H1 (cell line): ENCODE data around the gene CD164. TPM values are rescaled to one million over a fixed set of nuclear protein-coding genes. Genes with fewer than 3 reads are reported as not detected.

Experiments
- CTCF ChIA-PET: fragments of 300-600 bp; sonication (Branson Sonifier 250); formaldehyde crosslinking; loops from one replicate; lab custom pipeline; 2021; ENCODE audit not compliant: partially characterized antibody; lab: Charles Lee
- POLR2A ChIA-PET: fragments of 300-600 bp; sonication (Branson Sonifier 250); formaldehyde crosslinking; loops from one replicate; lab custom pipeline; 2021; ENCODE audit warnings: inconsistent platforms; ENCODE audit not compliant: partially characterized antibody; lab: Charles Lee
- DNase-seq, 2 experiments: peaks; one replicate each; pipeline versions ENCODE4 v3.0.0 to v3.0.0-alpha.2; 2010 to 2022; ENCODE audit warnings: low spot score in 2 of 2, low read depth in 1 of 2, mixed read lengths in 1 of 2
- FAIRE-seq: peaks from 2 replicates; lab custom pipeline; 2011; peaks lifted over from hg19 to GRCh38; lab: Jason Lieb, UNC
- H2AFZ ChIP-seq: 2 replicates; pipeline ENCODE4 v1.8.1; 2012; ENCODE audit warnings: low read length, inconsistent platforms
- H2AK5ac ChIP-seq: 2 replicates; pipeline ENCODE4 v1.6.1; 2013; ENCODE audit warnings: low read depth, low read length
- H2BK120ac ChIP-seq: replicated peaks from 2 replicates; pipeline ENCODE3; 2013; ENCODE audit warnings: low read depth, low read length, inconsistent platforms
- H2BK12ac ChIP-seq: 2 replicates; pipeline ENCODE4 v1.6.1; 2013; ENCODE audit warnings: low read depth, low read length
- H2BK15ac ChIP-seq: 2 replicates; pipeline ENCODE4 v1.6.1; 2013; ENCODE audit warnings: low read length
- H2BK20ac ChIP-seq: 2 replicates; pipeline ENCODE4 v1.6.1; 2013; ENCODE audit warnings: low read length
- H2BK5ac ChIP-seq: 2 replicates; pipeline ENCODE4 v1.6.1; 2013; ENCODE audit warnings: low read depth, low read length
- H3K14ac ChIP-seq: 2 replicates; pipeline ENCODE4 v1.6.1; 2013; ENCODE audit warnings: inconsistent platforms; ENCODE audit not compliant: insufficient read length
- H3K18ac ChIP-seq: 2 replicates; pipeline ENCODE4 v1.6.1; 2013; ENCODE audit warnings: low read length; ENCODE audit errors: extremely low read depth
- H3K23ac ChIP-seq: 2 replicates; pipeline ENCODE4 v1.6.1; 2013; ENCODE audit warnings: inconsistent platforms; ENCODE audit not compliant: insufficient read length
- H3K23me2 ChIP-seq: 2 replicates; pipeline ENCODE4 v1.6.1; 2013; ENCODE audit warnings: low read depth, low read length
- H3K27ac ChIP-seq: 2 replicates; pipeline ENCODE4 v1.6.1; 2011; ENCODE audit warnings: low read depth, low read length, inconsistent platforms
- H3K27me3 ChIP-seq, 4 experiments: replicated peaks in 1 of 4; 1 replicate in 1 of 4; 2 replicates in 3 of 4; pipeline versions ENCODE4 v1.6.1 to v1.8.1; 2011 to 2013; ENCODE audit warnings: low read length in 3 of 4, mild to moderate bottlenecking in 3 of 4, inconsistent platforms in 2 of 4, mixed read lengths in 2 of 4, moderate library complexity in 1 of 4; ENCODE audit not compliant: control insufficient read depth in 3 of 4, insufficient read depth in 3 of 4; ENCODE audit errors: extremely low read depth in 1 of 4
- H3K36me3 ChIP-seq, 4 experiments: 2 replicates each; pipeline versions ENCODE4 v1.6.1 to v1.8.1; 2011 to 2013; ENCODE audit warnings: mild to moderate bottlenecking in 4 of 4, low read length in 3 of 4, moderate library complexity in 2 of 4, control low read depth in 1 of 4, inconsistent platforms in 1 of 4; ENCODE audit not compliant: insufficient read depth in 4 of 4, control insufficient read depth in 2 of 4
- H3K4ac ChIP-seq: replicated peaks from 2 replicates; pipeline ENCODE3; 2013; ENCODE audit warnings: low read length, low read depth, mixed read lengths, inconsistent platforms; ENCODE audit not compliant: insufficient read length
- H3K4me1 ChIP-seq, 4 experiments: replicated peaks in 1 of 4; 1 replicate in 1 of 4; 2 replicates in 3 of 4; pipeline versions ENCODE4 v1.6.1 to v1.8.1; 2011 to 2013; ENCODE audit warnings: low read length in 3 of 4, inconsistent platforms in 2 of 4, mixed read lengths in 1 of 4; ENCODE audit not compliant: insufficient read depth in 4 of 4, control insufficient read depth in 3 of 4
- H3K4me2 ChIP-seq, 2 experiments: 2 replicates each; pipeline versions ENCODE4 v1.6.1 to v1.8.1; 2011 to 2013; ENCODE audit warnings: low read depth in 2 of 2, low read length in 2 of 2, control low read depth in 1 of 2, inconsistent platforms in 1 of 2, mild to moderate bottlenecking in 1 of 2; ENCODE audit not compliant: insufficient read depth in 1 of 2
- H3K4me3 ChIP-seq, 4 experiments: fragments of 200-600, 300-600 bp in 1 of 4; sonication (generic), shearing (Covaris generic), sonication (Bioruptor Twin) in 1 of 4; 2 replicates each; pipeline versions ENCODE4 v1.5.1 to v1.8.1; 2011 to 2016; ENCODE audit warnings: low read length in 4 of 4, low read depth in 3 of 4, control low read depth in 2 of 4, inconsistent platforms in 2 of 4, mild to moderate bottlenecking in 2 of 4, mixed read lengths in 1 of 4, moderate library complexity in 1 of 4; ENCODE audit not compliant: insufficient read depth in 2 of 4; ENCODE audit errors: extremely low read depth in 1 of 4
- H3K56ac ChIP-seq: replicated peaks from 2 replicates; pipeline ENCODE3; 2013; ENCODE audit warnings: low read depth, mild to moderate bottlenecking, mixed read lengths, low read length, inconsistent platforms; ENCODE audit not compliant: insufficient read length
- H3K79me1 ChIP-seq: 2 replicates; pipeline ENCODE4 v1.6.1; 2013; ENCODE audit warnings: low read depth, low read length, control low read depth
- H3K79me2 ChIP-seq, 2 experiments: 2 replicates each; pipeline versions ENCODE4 v1.6.1 to v1.8.1; 2012 to 2013; ENCODE audit warnings: low read length in 2 of 2, mild to moderate bottlenecking in 2 of 2, inconsistent platforms in 1 of 2; ENCODE audit not compliant: insufficient read depth in 2 of 2, control insufficient read depth in 1 of 2
- H3K9ac ChIP-seq, 4 experiments: replicated peaks in 1 of 4; 1 replicate in 1 of 4; 2 replicates in 3 of 4; pipeline versions ENCODE4 v1.6.1 to v1.8.1; 2011 to 2013; ENCODE audit warnings: low read depth in 3 of 4, low read length in 3 of 4, control low read depth in 2 of 4, mild to moderate bottlenecking in 2 of 4, moderate library complexity in 2 of 4, inconsistent platforms in 1 of 4; ENCODE audit errors: extremely low read depth in 1 of 4
- H3K9me3 ChIP-seq, 2 experiments: 2 replicates each; pipeline versions ENCODE4 v1.6.1 to v1.8.1; 2012 to 2013; ENCODE audit warnings: mild to moderate bottlenecking in 2 of 2, moderate library complexity in 2 of 2, control low read depth in 1 of 2, inconsistent platforms in 1 of 2, low read depth in 1 of 2, low read length in 1 of 2, mixed read lengths in 1 of 2; ENCODE audit not compliant: insufficient read depth in 2 of 2
- H4K20me1 ChIP-seq, 2 experiments: replicated peaks in 1 of 2; 2 replicates each; pipeline versions ENCODE3 to v1.8.1; 2011 to 2013; ENCODE audit warnings: inconsistent platforms in 2 of 2, low read length in 2 of 2, mild to moderate bottlenecking in 1 of 2; ENCODE audit not compliant: insufficient read depth in 2 of 2, control insufficient read depth in 1 of 2
- H4K5ac ChIP-seq: 2 replicates; pipeline ENCODE4 v1.6.1; 2013; ENCODE audit warnings: low read length, low read depth, mixed read lengths, inconsistent platforms; ENCODE audit not compliant: insufficient read length
- H4K8ac ChIP-seq: 2 replicates; pipeline ENCODE4 v1.8.0; 2013; ENCODE audit warnings: mild to moderate bottlenecking, moderate library complexity, low read length, inconsistent platforms; ENCODE audit not compliant: insufficient read depth; ENCODE audit errors: extremely low read depth
- H4K91ac ChIP-seq: replicated peaks from 2 replicates; pipeline ENCODE3; 2013; ENCODE audit warnings: low read length, mixed read lengths, inconsistent platforms; ENCODE audit not compliant: insufficient read length
- PHF8 ChIP-seq: fragments of 200-600 bp; sonication (generic); conservative IDR thresholded peaks from 2 replicates; pipeline ENCODE4 v1.7.1; 2012; ENCODE audit warnings: low read depth, mild to moderate bottlenecking, inconsistent platforms, low read length, moderate library complexity
- WGBS, 2 experiments: shearing (Covaris generic) in 1 of 2; methylation state at CpG; one replicate each; pipeline versions ENCODE4 v1.1.6 to v1.1.7; 2013 to 2015; ENCODE audit warnings: low lambda C conversion rate in 2 of 2, mixed read lengths in 2 of 2, inconsistent platforms in 1 of 2, low coverage in 1 of 2, missing lambda C conversion rate in 1 of 2; ENCODE audit not compliant: insufficient replicate concordance in 2 of 2, insufficient coverage in 1 of 2, insufficient read length in 1 of 2; ENCODE audit errors: extremely low coverage in 1 of 2, missing lambda C conversion rate in 1 of 2; 5-methylcytosine and 5-hydroxymethylcytosine counted together
- polyA plus RNA-seq, 7 experiments: library from polyadenylated mRNA; depleted of rRNA in 3 of 7; stranded (reverse) in 5 of 7; unstranded in 2 of 7; fragments of >200 nt in 5 of 7; fragments of 200-250 nt in 2 of 7; gene quantifications; 1 replicate in 5 of 7; 2 replicates in 1 of 7; 4 replicates in 1 of 7; pipeline versions ENCODE4 v1.2.1 to v1.2.3, GENCODE V29; 2011 to 2013; ENCODE audit warnings: missing spikeins in 2 of 7, mixed read lengths in 2 of 7
- total RNA-seq: library from RNA; stranded (reverse); fragmentation: NEBNext Ultra II Directional; extraction: Animal tissue kit (Norgen Biotek cat#: 25700); gene quantifications from 2 replicates; pipeline ENCODE4 v1.2.1, GENCODE V29; 2021

Gene CD164
- total and polyA plus RNA-seq, 2 of the 8 experiments (the other 6 are each of a cell fraction or from before 2014, with no cell fraction given) = 69.3 to 94.3 TPM

GRCh38 chr6:109318328-109318876, 63.9 kb downstream of the CD164 start:
- H2BK5ac ChIP-seq = no peak overlapping the region
- H3K36me3 ChIP-seq = no peaks in the 10 kb centered on the region
- H4K91ac ChIP-seq = no peak overlapping the region
- FAIRE-seq (no peak), DNase-seq (no peak)
- no peaks in the 10 kb centered on the region for H3K79me1 ChIP-seq
- no peak overlapping the region for H4K8ac ChIP-seq
- H2AK5ac ChIP-seq = no peak overlapping the region
- H3K27me3 ChIP-seq = no peaks in the 10 kb centered on the region; a peak in 1 of 7 replicates
- no peak overlapping the region for H4K5ac ChIP-seq
- CTCF ChIA-PET = interaction anchor here (0.9 to 1.0 kb wide), 2 partner anchors 82 to 130 kb away, joined by 3 read pairs; no protein-coding TSS in a partner anchor
- no peak overlapping the region for H3K9ac ChIP-seq
- no peak overlapping the region for H2BK15ac ChIP-seq
- no peak overlapping the region for H2BK120ac ChIP-seq
- H3K4me3 ChIP-seq = no peak overlapping the region
- WGBS, 2 experiments = 81% methylated on average over 11 of the region's 11 CpGs; no CpG with 5 or more reads in 1 of the 2 experiments
- no peak overlapping the region for H3K27ac ChIP-seq
- H3K79me2 ChIP-seq = no peaks in the 10 kb centered on the region
- no peak overlapping the region for H2BK20ac ChIP-seq
- no peaks in the 10 kb centered on the region for H3K4me1 ChIP-seq
- H3K14ac ChIP-seq = no peak overlapping the region
- no peak overlapping the region for H2BK12ac ChIP-seq
- H3K4ac ChIP-seq = no peak overlapping the region
- H3K18ac ChIP-seq = no peak overlapping the region
- H3K4me2 ChIP-seq = no peak overlapping the region
- H3K23me2 ChIP-seq = no peaks in the 10 kb centered on the region
- H3K56ac ChIP-seq = no peak overlapping the region
- POLR2A ChIA-PET = no interaction called here
- H3K9me3 ChIP-seq = no peaks in the 10 kb centered on the region
- no peak overlapping the region for H2AFZ ChIP-seq
- H3K23ac ChIP-seq = no peak overlapping the region
- H4K20me1 ChIP-seq = no peaks in the 10 kb centered on the region
- no peak for TF ChIP-seq PHF8
